GM23338 (cell line): Measurements from ENCODE around the gene CLIP2. TPM values are rescaled to one million over a fixed set of nuclear protein-coding genes. Genes with fewer than 3 reads are reported as not detected.

Experiments
- ATAC-seq: fragments of 200-7000 bp; cut with Tn5 transposase; 3 replicates; pipeline ENCODE4 v1.9.1; 2020
- DNase-seq: peaks from one replicate; pipeline ENCODE4 v3.0.0-alpha.2; 2015; ENCODE audit warnings: low spot score
- H2AFZ ChIP-seq: fragments of 200-600 bp; sonication (generic); 2 replicates; pipeline ENCODE4 v1.8.0; 2016; ENCODE audit warnings: antibody characterized with exemption, mild to moderate bottlenecking, moderate library complexity
- H3F3A ChIP-seq: fragments of 200-600 bp; sonication (generic); replicated peaks from 2 replicates; pipeline ENCODE4 v1.8.0; 2017; ENCODE audit warnings: antibody characterized with exemption, mixed run types, low read depth
- H3K27ac ChIP-seq: fragments of 200-600 bp; sonication (generic); 2 replicates; pipeline ENCODE4 v1.6.1; 2016; ENCODE audit warnings: low read depth
- H3K27me3 ChIP-seq: fragments of 200-600 bp; sonication (generic); 2 replicates; pipeline ENCODE4 v1.8.0; 2016; ENCODE audit warnings: mild to moderate bottlenecking, mixed run types, moderate library complexity; ENCODE audit not compliant: insufficient read depth
- H3K36me3 ChIP-seq: fragments of 200-600 bp; sonication (generic); 2 replicates; pipeline ENCODE4 v1.8.0; 2016; ENCODE audit warnings: mild to moderate bottlenecking; ENCODE audit not compliant: insufficient read depth
- H3K4me1 ChIP-seq: fragments of 200-600 bp; sonication (generic); 2 replicates; pipeline ENCODE4 v1.8.0; 2016; ENCODE audit warnings: mild to moderate bottlenecking, moderate library complexity; ENCODE audit not compliant: insufficient read depth
- H3K4me2 ChIP-seq: fragments of 200-600 bp; sonication (generic); 2 replicates; pipeline ENCODE4 v1.7.1; 2017; ENCODE audit warnings: mixed run types
- H3K4me3 ChIP-seq: fragments of 200-600 bp; sonication (generic); 2 replicates; pipeline ENCODE4 v1.6.1; 2016; ENCODE audit warnings: mixed run types
- H3K79me2 ChIP-seq: fragments of 200-600 bp; sonication (generic); replicated peaks from 2 replicates; pipeline ENCODE4 v1.8.0; 2017; ENCODE audit warnings: mild to moderate bottlenecking; ENCODE audit not compliant: insufficient read depth
- H3K9me2 ChIP-seq: fragments of 200-600 bp; sonication (generic); 2 replicates; pipeline ENCODE4 v1.8.0; 2017; ENCODE audit not compliant: insufficient read depth
- H4K20me1 ChIP-seq: fragments of 200-600 bp; sonication (generic); replicated peaks from 2 replicates; pipeline ENCODE4 v1.8.0; 2017; ENCODE audit warnings: mild to moderate bottlenecking; ENCODE audit not compliant: insufficient read depth
- H3K27ac Mint-ChIP-seq: 2 replicates; pipeline ENCODE4 v1.8.0; 2020; ENCODE audit warnings: inconsistent platforms, mild to moderate bottlenecking, moderate library complexity, mixed read lengths
- H3K27me3 Mint-ChIP-seq: 3 replicates; pipeline ENCODE4 v1.8.0; 2022; ENCODE audit warnings: low read depth, mild to moderate bottlenecking, moderate library complexity, mixed read lengths, inconsistent platforms; ENCODE audit not compliant: insufficient read depth, poor library complexity
- H3K36me3 Mint-ChIP-seq: 3 replicates; pipeline ENCODE4 v1.8.0; 2021; ENCODE audit warnings: low read depth, mild to moderate bottlenecking, inconsistent platforms, moderate library complexity, mixed read lengths
- H3K4me1 Mint-ChIP-seq: 3 replicates; pipeline ENCODE4 v1.8.0; 2020; ENCODE audit warnings: mild to moderate bottlenecking, inconsistent platforms, mixed read lengths
- H3K4me3 Mint-ChIP-seq: 3 replicates; pipeline ENCODE4 v1.8.0; 2021; ENCODE audit warnings: moderate library complexity, mild to moderate bottlenecking, inconsistent platforms, mixed read lengths
- H3K9me3 Mint-ChIP-seq: 3 replicates; pipeline ENCODE4 v1.8.0; 2020; ENCODE audit warnings: moderate library complexity, mild to moderate bottlenecking, inconsistent platforms, mixed read lengths
- EZH2phosphoT487 ChIP-seq: fragments of 200-600 bp; sonication (generic); IDR thresholded peaks from one replicate; pipeline ENCODE4 v1.8.1; 2018; ENCODE audit warnings: antibody characterized with exemption; ENCODE audit not compliant: unreplicated experiment
- POLR2AphosphoS5 ChIP-seq: IDR thresholded peaks from 2 replicates; pipeline ENCODE4 v1.6.1; 2016; ENCODE audit warnings: antibody characterized with exemption, low read depth
- STAT1 ChIP-seq: IDR thresholded peaks from one replicate; pipeline ENCODE4 v1.6.1; 2016; ENCODE audit warnings: antibody characterized with exemption; ENCODE audit not compliant: unreplicated experiment
- ZNF114 ChIP-seq: fragments of 250-450 bp; sonication (Bioruptor Pico); IDR thresholded peaks from 2 replicates; pipeline ENCODE4 v1.5.0; 2020; ENCODE audit warnings: mild to moderate bottlenecking, moderate library complexity
- ZNF462 ChIP-seq: fragments of 250-450 bp; sonication (Bioruptor Pico); IDR thresholded peaks from 2 replicates; pipeline ENCODE4 v1.5.0; 2020; ENCODE audit warnings: mild to moderate bottlenecking, moderate library complexity
- polyA plus RNA-seq: library from polyadenylated mRNA; unstranded; fragments of >200 nt; fragmentation: Nextera tagmentation; extraction: Ambion mirVana; gene quantifications from 2 replicates; pipeline ENCODE4 v1.2.1, GENCODE V29; 2016
- total RNA-seq: library from RNA; depleted of rRNA; stranded (reverse); fragments of >200 nt; shearing (Covaris generic); gene quantifications from 2 replicates; pipeline ENCODE4 v1.2.3, GENCODE V29; 2014
- TF ChIP-seq, protein P1 (sequence below): IDR thresholded peaks from 2 replicates; pipeline ENCODE4 v1.6.1; 2016; ENCODE audit warnings: antibody characterized with exemption
- TF ChIP-seq, protein P2 (sequence below): IDR thresholded peaks from one replicate; pipeline ENCODE4 v1.6.1; 2018; ENCODE audit warnings: antibody characterized with exemption; ENCODE audit not compliant: unreplicated experiment

The CLIP2 gene
- total and polyA plus RNA-seq, 2 experiments from 2014 or later, result 8.1 to 51.9 TPM

- no peak for ATAC-seq
These were observed 122.8 kb downstream of the CLIP2 start for GRCh38 chr7:74412056-74412455.

More at GRCh38 chr7:74412056-74412455, 122.8 kb downstream of the CLIP2 start:
- Histone ChIP-seq H3K4me2 (no peak overlapping the region), H3K4me1 (no peaks in the 10 kb centered on the region), H3K79me2 (no peaks in the 10 kb centered on the region), H3K27me3 (no peaks in the 10 kb centered on the region), H3K27ac (no peak overlapping the region), H2AFZ (no peak overlapping the region), H3F3A (no peaks in the 10 kb centered on the region), H4K20me1 (no peaks in the 10 kb centered on the region), H3K36me3 (no peaks in the 10 kb centered on the region), H3K9me2 (no peaks in the 10 kb centered on the region), H3K4me3 (no peak overlapping the region)
- no peak overlapping the region for H3K4me3 Mint-ChIP-seq
- no peak for DNase-seq
- H3K27ac Mint-ChIP-seq, result no peak overlapping the region
- H3K27me3 Mint-ChIP-seq, result peaks cover 7% of the 10 kb centered on the region
- TF ChIP-seq, protein P1, sequence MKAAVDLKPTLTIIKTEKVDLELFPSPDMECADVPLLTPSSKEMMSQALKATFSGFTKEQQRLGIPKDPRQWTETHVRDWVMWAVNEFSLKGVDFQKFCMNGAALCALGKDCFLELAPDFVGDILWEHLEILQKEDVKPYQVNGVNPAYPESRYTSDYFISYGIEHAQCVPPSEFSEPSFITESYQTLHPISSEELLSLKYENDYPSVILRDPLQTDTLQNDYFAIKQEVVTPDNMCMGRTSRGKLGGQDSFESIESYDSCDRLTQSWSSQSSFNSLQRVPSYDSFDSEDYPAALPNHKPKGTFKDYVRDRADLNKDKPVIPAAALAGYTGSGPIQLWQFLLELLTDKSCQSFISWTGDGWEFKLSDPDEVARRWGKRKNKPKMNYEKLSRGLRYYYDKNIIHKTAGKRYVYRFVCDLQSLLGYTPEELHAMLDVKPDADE, result no peak
- TF ChIP-seq POLR2AphosphoS5 (no peak), ZNF462 (CRISPR knock-in tag) (no peak), EZH2phosphoT487 (no peak), ZNF114 (no peak), STAT1 (no peak)
- TF ChIP-seq, protein P2, sequence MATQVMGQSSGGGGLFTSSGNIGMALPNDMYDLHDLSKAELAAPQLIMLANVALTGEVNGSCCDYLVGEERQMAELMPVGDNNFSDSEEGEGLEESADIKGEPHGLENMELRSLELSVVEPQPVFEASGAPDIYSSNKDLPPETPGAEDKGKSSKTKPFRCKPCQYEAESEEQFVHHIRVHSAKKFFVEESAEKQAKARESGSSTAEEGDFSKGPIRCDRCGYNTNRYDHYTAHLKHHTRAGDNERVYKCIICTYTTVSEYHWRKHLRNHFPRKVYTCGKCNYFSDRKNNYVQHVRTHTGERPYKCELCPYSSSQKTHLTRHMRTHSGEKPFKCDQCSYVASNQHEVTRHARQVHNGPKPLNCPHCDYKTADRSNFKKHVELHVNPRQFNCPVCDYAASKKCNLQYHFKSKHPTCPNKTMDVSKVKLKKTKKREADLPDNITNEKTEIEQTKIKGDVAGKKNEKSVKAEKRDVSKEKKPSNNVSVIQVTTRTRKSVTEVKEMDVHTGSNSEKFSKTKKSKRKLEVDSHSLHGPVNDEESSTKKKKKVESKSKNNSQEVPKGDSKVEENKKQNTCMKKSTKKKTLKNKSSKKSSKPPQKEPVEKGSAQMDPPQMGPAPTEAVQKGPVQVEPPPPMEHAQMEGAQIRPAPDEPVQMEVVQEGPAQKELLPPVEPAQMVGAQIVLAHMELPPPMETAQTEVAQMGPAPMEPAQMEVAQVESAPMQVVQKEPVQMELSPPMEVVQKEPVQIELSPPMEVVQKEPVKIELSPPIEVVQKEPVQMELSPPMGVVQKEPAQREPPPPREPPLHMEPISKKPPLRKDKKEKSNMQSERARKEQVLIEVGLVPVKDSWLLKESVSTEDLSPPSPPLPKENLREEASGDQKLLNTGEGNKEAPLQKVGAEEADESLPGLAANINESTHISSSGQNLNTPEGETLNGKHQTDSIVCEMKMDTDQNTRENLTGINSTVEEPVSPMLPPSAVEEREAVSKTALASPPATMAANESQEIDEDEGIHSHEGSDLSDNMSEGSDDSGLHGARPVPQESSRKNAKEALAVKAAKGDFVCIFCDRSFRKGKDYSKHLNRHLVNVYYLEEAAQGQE, result no peak
- no peaks in the 10 kb centered on the region for H3K4me1 Mint-ChIP-seq
- no peaks in the 10 kb centered on the region for H3K36me3 Mint-ChIP-seq
- no peaks in the 10 kb centered on the region for H3K9me3 Mint-ChIP-seq
